SK-N-SH (cell line): ENCODE data around the gene TRPM2. TPM values are rescaled to one million over a fixed set of nuclear protein-coding genes. Genes with fewer than 3 reads are reported as not detected.
"Not testable (repeated sequence)": the region's sequence is repeated elsewhere in the genome, so short reads cannot be mapped to it uniquely, and the experiment has no call there.

Source experiments
- CTCF ChIA-PET: fragments of 300-600, 350-600 bp; formaldehyde crosslinking; extraction: SDS; loops from one replicate; lab custom pipeline; 2021; lab: Yijun Ruan, JAX
- POLR2A ChIA-PET: fragments of 350-600 bp; sonication (Branson Sonifier 250); formaldehyde crosslinking; extraction: SDS; loops from one replicate; lab custom pipeline; 2020; ENCODE audit warnings: antibody characterized with exemption, inconsistent platforms; lab: Yijun Ruan, JAX
- DNase-seq: peaks from one replicate; pipeline ENCODE4 v3.0.0; 2012
- H2AFZ ChIP-seq: fragments of 200-600 bp; sonication (generic); 2 replicates; pipeline ENCODE4 v1.8.1; 2016; ENCODE audit warnings: antibody characterized with exemption, mild to moderate bottlenecking, low read depth
- H3F3A ChIP-seq: fragments of 200-600 bp; sonication (generic); replicated peaks from 2 replicates; pipeline ENCODE3; 2016; ENCODE audit warnings: antibody characterized with exemption, mild to moderate bottlenecking; ENCODE audit not compliant: insufficient read depth
- H3K27ac ChIP-seq, 2 experiments: fragments of 200-500 bp in 1 of 2; fragments of 200-600 bp in 1 of 2; sonication (Bioruptor generic) in 1 of 2; sonication (generic), shearing (Covaris generic) in 1 of 2; 2 replicates each; pipeline versions ENCODE4 v1.5.1 to v1.6.1; 2014 to 2016; ENCODE audit warnings: low read depth in 2 of 2, inconsistent platforms in 1 of 2, low read length in 1 of 2, mild to moderate bottlenecking in 1 of 2, mixed read lengths in 1 of 2
- H3K27me3 ChIP-seq: fragments of 200-600 bp; sonication (generic), shearing (Covaris generic); 2 replicates; pipeline ENCODE4 v1.6.1; 2016; ENCODE audit warnings: mixed run types; ENCODE audit not compliant: insufficient read depth
- H3K36me3 ChIP-seq, 2 experiments: fragments of 200-500 bp in 1 of 2; fragments of 200-600 bp in 1 of 2; sonication (Bioruptor generic) in 1 of 2; sonication (generic) in 1 of 2; replicated peaks in 1 of 2; 2 replicates each; pipeline versions ENCODE3 to v1.5.1; 2014 to 2016; ENCODE audit warnings: low read length in 1 of 2, mild to moderate bottlenecking in 1 of 2; ENCODE audit not compliant: insufficient read depth in 2 of 2, control insufficient read depth in 1 of 2
- H3K4me1 ChIP-seq, 2 experiments: fragments of 200-500 bp in 1 of 2; fragments of 200-600 bp in 1 of 2; sonication (Bioruptor generic) in 1 of 2; sonication (generic), shearing (Covaris generic) in 1 of 2; 2 replicates each; pipeline versions ENCODE4 v1.5.1 to v1.6.1; 2014 to 2016; ENCODE audit warnings: low read depth in 1 of 2, low read length in 1 of 2, mixed run types in 1 of 2; ENCODE audit not compliant: insufficient read depth in 2 of 2, control insufficient read depth in 1 of 2
- H3K4me2 ChIP-seq: fragments of 200-600 bp; sonication (generic), shearing (Covaris generic); 2 replicates; pipeline ENCODE4 v1.6.1; 2017; ENCODE audit warnings: mixed run types
- H3K4me3 ChIP-seq, 2 experiments: fragments of 200-500 bp in 1 of 2; fragments of 200-600 bp in 1 of 2; sonication (Bioruptor generic) in 1 of 2; sonication (generic), shearing (Covaris generic) in 1 of 2; 2 replicates each; pipeline versions ENCODE4 v1.5.1 to v1.8.1; 2014 to 2016; ENCODE audit warnings: low read depth in 2 of 2, inconsistent platforms in 1 of 2, low read length in 1 of 2, mild to moderate bottlenecking in 1 of 2, mixed read lengths in 1 of 2, moderate library complexity in 1 of 2
- H3K79me2 ChIP-seq: fragments of 200-600 bp; sonication (generic); 2 replicates; pipeline ENCODE4 v1.8.1; 2017; ENCODE audit warnings: mild to moderate bottlenecking; ENCODE audit not compliant: insufficient read depth
- H3K9ac ChIP-seq: fragments of 200-600 bp; sonication (generic); 2 replicates; pipeline ENCODE4 v1.6.1; 2017; ENCODE audit warnings: mixed run types
- H3K9me2 ChIP-seq: fragments of 200-600 bp; sonication (generic); 2 replicates; pipeline ENCODE4 v1.6.1; 2017; ENCODE audit warnings: mixed run types
- H3K9me3 ChIP-seq: fragments of 200-600 bp; sonication (generic); 2 replicates; pipeline ENCODE4 v1.6.1; 2017; ENCODE audit warnings: mixed run types, mild to moderate bottlenecking, moderate library complexity
- H4K20me1 ChIP-seq: fragments of 200-600 bp; sonication (generic); 2 replicates; pipeline ENCODE4 v1.6.1; 2017; ENCODE audit warnings: mild to moderate bottlenecking, mixed run types; ENCODE audit not compliant: insufficient read depth
- CHD2 ChIP-seq: fragments of 150-350 bp; IDR thresholded peaks from 2 replicates; pipeline ENCODE4 v1.6.1; 2018; ENCODE audit warnings: low read length; ENCODE audit not compliant: partially characterized antibody
- ELF1 ChIP-seq: IDR thresholded peaks from 2 replicates; pipeline ENCODE4 v1.4.0; 2012
- EP300 ChIP-seq, 2 experiments: IDR thresholded peaks; 2 replicates each; pipeline versions ENCODE4 v1.4.0 to v1.6.1; 2012; ENCODE audit warnings: borderline replicate concordance in 1 of 2, low read depth in 1 of 2, low read length in 1 of 2
- EZH2phosphoT487 ChIP-seq: fragments of 200-600 bp; sonication (generic); IDR thresholded peaks from 2 replicates; pipeline ENCODE4 v1.6.1; 2017; ENCODE audit warnings: low read depth, mixed run types, mild to moderate bottlenecking, antibody characterized with exemption, moderate library complexity, borderline replicate concordance
- FOXJ3 ChIP-seq: sonication (generic); formaldehyde crosslinking; IDR thresholded peaks from 2 replicates; pipeline ENCODE4 v1.5.1; 2020; ENCODE audit warnings: mild to moderate bottlenecking, missing genetic modification reagents
- GATA2 ChIP-seq: sonication (generic); formaldehyde crosslinking; IDR thresholded peaks from 2 replicates; pipeline ENCODE4 v1.5.0; 2020; ENCODE audit warnings: mild to moderate bottlenecking, missing genetic modification reagents
- MXI1 ChIP-seq: IDR thresholded peaks from 2 replicates; pipeline ENCODE4 v1.6.1; 2012; ENCODE audit warnings: mild to moderate bottlenecking, low read depth, low read length, improper control_type of control experiment
- NRF1 ChIP-seq: IDR thresholded peaks from 2 replicates; pipeline ENCODE4 v1.6.1; 2012; ENCODE audit warnings: low read depth, mild to moderate bottlenecking, low read length
- PBX3 ChIP-seq: IDR thresholded peaks from 2 replicates; pipeline ENCODE4; 2012
- POLR2AphosphoS5 ChIP-seq: IDR thresholded peaks from 2 replicates; pipeline ENCODE4 v1.6.1; 2012; ENCODE audit warnings: low read depth, low read length
- RAD21 ChIP-seq: IDR thresholded peaks from 2 replicates; pipeline ENCODE4 v1.6.1; 2012; ENCODE audit warnings: mild to moderate bottlenecking, low read length
- RFX5 ChIP-seq: IDR thresholded peaks from 2 replicates; pipeline ENCODE4 v1.6.1; 2012; ENCODE audit warnings: mild to moderate bottlenecking, improper control_type of control experiment, low read length
- SMC3 ChIP-seq: IDR thresholded peaks from 2 replicates; pipeline ENCODE4 v1.6.1; 2012; ENCODE audit warnings: low read depth, low read length, improper control_type of control experiment
- TAF1 ChIP-seq: IDR thresholded peaks from 2 replicates; pipeline ENCODE4 v1.6.1; 2012; ENCODE audit warnings: low read depth, mild to moderate bottlenecking, low read length, moderate library complexity, borderline replicate concordance
- TEAD4 ChIP-seq: IDR thresholded peaks from 2 replicates; pipeline ENCODE4 v1.4.0; 2012; ENCODE audit warnings: mild to moderate bottlenecking, borderline replicate concordance; ENCODE audit not compliant: insufficient read depth
- USF1 ChIP-seq: IDR thresholded peaks from 2 replicates; pipeline ENCODE4 v1.4.0; 2012; ENCODE audit warnings: low read depth, borderline replicate concordance
- USF2 ChIP-seq: fragments of 150-350 bp; IDR thresholded peaks from 2 replicates; pipeline ENCODE4 v1.6.1; 2017; ENCODE audit warnings: antibody characterized with exemption, low read length, low read depth, borderline replicate concordance
- WGBS: methylation state at CpG from one replicate; pipeline ENCODE4 v1.1.6; 2017; ENCODE audit warnings: low lambda C conversion rate; 5-methylcytosine and 5-hydroxymethylcytosine counted together
- polyA plus RNA-seq, 3 experiments: library from polyadenylated mRNA; depleted of rRNA; stranded (reverse); fragments of >200 nt; gene quantifications; 2 replicates each; pipeline ENCODE4 v1.2.3, GENCODE V29; 2012

TRPM2 gene
- polyA plus RNA-seq, 1 of the 3 experiments (the other 2 are of a cell fraction): not detected

GRCh38 chr21:44416193-44416592 is 62.8 kb downstream of the TRPM2 start:
- H2AFZ ChIP-seq: no peak overlapping the region
- no peak for DNase-seq
- POLR2A ChIA-PET: no interaction called here
- CTCF ChIA-PET: no interaction called here
- TF ChIP-seq CHD2 (no peak), FOXJ3 (CRISPR knock-in tag) (no peak), USF2 (no peak), EP300 (IDR thresholded peaks at IDR 0.05; ENCODE audit: borderline replicate concordance in 1 of 2, low read depth in 1 of 2, low read length in 1 of 2) (no peak), POLR2AphosphoS5 (no peak), EZH2phosphoT487 (no peak), NRF1 (no peak), TAF1 (no peak), RAD21 (no peak)
- H3K9me3 ChIP-seq: no peaks in the 10 kb centered on the region
- H3K27ac ChIP-seq: no peak overlapping the region
- H3K4me2 ChIP-seq: no peak overlapping the region
- WGBS: 7% methylated on average over 5 of the region's 8 CpGs
- H3K9ac ChIP-seq: no peak overlapping the region
- H4K20me1 ChIP-seq: no peaks in the 10 kb centered on the region
- no peaks in the 10 kb centered on the region for H3F3A ChIP-seq
- H3K9me2 ChIP-seq: no peaks in the 10 kb centered on the region
- no peaks in the 10 kb centered on the region for H3K79me2 ChIP-seq
- no peak overlapping the region for H3K4me3 ChIP-seq
- no peaks in the 10 kb centered on the region for H3K27me3 ChIP-seq
- no peaks in the 10 kb centered on the region for H3K4me1 ChIP-seq
- H3K36me3 ChIP-seq: no peaks in the 10 kb centered on the region

GRCh38 chr21:44417621-44418107 is 64.2 kb downstream of the TRPM2 start:
- H3K4me2 ChIP-seq, CTCF ChIA-PET, POLR2A ChIA-PET: not testable (repeated sequence)

GRCh38 chr21:44418108-44418875 is 64.9 kb downstream of the TRPM2 start:
- Histone ChIP-seq H3K27me3 (no peaks in the 10 kb centered on the region), H3F3A (no peaks in the 10 kb centered on the region), H3K27ac (no peak overlapping the region), H3K79me2 (no peaks in the 10 kb centered on the region), H3K9me2 (no peaks in the 10 kb centered on the region), H3K9ac (no peak overlapping the region), H3K4me2 (no peak overlapping the region), H3K36me3 (no peaks in the 10 kb centered on the region), H3K4me3 (no peak overlapping the region), H3K4me1 (no peaks in the 10 kb centered on the region), H3K9me3 (no peaks in the 10 kb centered on the region), H2AFZ (no peak overlapping the region), H4K20me1 (no peaks in the 10 kb centered on the region)
- no peak for TF ChIP-seq FOXJ3 (CRISPR knock-in tag)
- no peak for TF ChIP-seq USF2
- TF ChIP-seq GATA2 (CRISPR knock-in tag): no peak
- TF ChIP-seq PBX3: no peak
- no peak for TF ChIP-seq ELF1
- no peak for TF ChIP-seq USF1
- TF ChIP-seq TEAD4: no peak
- TF ChIP-seq SMC3: no peak
- TF ChIP-seq MXI1: no peak
- TF ChIP-seq RAD21: no peak
- no peak for TF ChIP-seq NRF1
- TF ChIP-seq RFX5: no peak
- CTCF ChIA-PET: no interaction called here
- POLR2A ChIA-PET: no interaction called here
- 57% methylated on average over 5 of the region's 25 CpGs for WGBS
- no peak for DNase-seq

More at GRCh38 chr21:44417621-44418107, 64.2 kb downstream of the TRPM2 start:
- WGBS: 68% methylated on average over 18 of the region's 21 CpGs
- H3K27me3 ChIP-seq, H3K4me3 ChIP-seq, DNase-seq, H3F3A ChIP-seq, H3K36me3 ChIP-seq, H3K9ac ChIP-seq, H3K9me3 ChIP-seq, H3K9me2 ChIP-seq, H4K20me1 ChIP-seq, H2AFZ ChIP-seq, H3K27ac ChIP-seq, H3K79me2 ChIP-seq, H3K4me1 ChIP-seq: not testable (repeated sequence)
